Measurements from ENCODE around the gene USH2A.

The USH2A gene

GRCh38 chr1:216200941-216201340 lies 222.3 kb downstream of the USH2A start:
- no peak for TF ChIP-seq CTCF (IDR thresholded peaks at IDR 0.05)

- no peak for TF ChIP-seq CTCF (IDR thresholded peaks at IDR 0.05)
Observed at GRCh38 chr1:216194721-216195120, 228.5 kb downstream of the USH2A start.

GRCh38 chr1:216193839-216194443 lies 229.3 kb downstream of the USH2A start:
- no peak for TF ChIP-seq CTCF (IDR thresholded peaks at IDR 0.05)

- no peak for TF ChIP-seq CTCF (IDR thresholded peaks at IDR 0.05)
Observed at GRCh38 chr1:216190438-216190837, 232.8 kb downstream of the USH2A start.

- TF ChIP-seq CTCF (IDR thresholded peaks at IDR 0.05) = no peak
Observed at GRCh38 chr1:216186816-216187215, 236.4 kb downstream of the USH2A start.

GRCh38 chr1:216186141-216186540 lies 237.1 kb downstream of the USH2A start:
- no peak for TF ChIP-seq CTCF (IDR thresholded peaks at IDR 0.05)

GRCh38 chr1:216184126-216184680 lies 239.0 kb downstream of the USH2A start:
- TF ChIP-seq CTCF (IDR thresholded peaks at IDR 0.05) = no peak

GRCh38 chr1:216183454-216183853 lies 239.8 kb downstream of the USH2A start:
- no peak for TF ChIP-seq CTCF (IDR thresholded peaks at IDR 0.05)

Data from LNCAP (cell line).